ENCODE measurements around the gene SMIM26. TPM values are rescaled to one million over a fixed set of nuclear protein-coding genes. Genes with fewer than 3 reads are reported as not detected.

Gene SMIM26
- total and polyA plus RNA-seq, 2 of the 13 experiments (the other 11 are each of a cell fraction or from before 2014, with no cell fraction given): 214 to 249 TPM

DNA sequence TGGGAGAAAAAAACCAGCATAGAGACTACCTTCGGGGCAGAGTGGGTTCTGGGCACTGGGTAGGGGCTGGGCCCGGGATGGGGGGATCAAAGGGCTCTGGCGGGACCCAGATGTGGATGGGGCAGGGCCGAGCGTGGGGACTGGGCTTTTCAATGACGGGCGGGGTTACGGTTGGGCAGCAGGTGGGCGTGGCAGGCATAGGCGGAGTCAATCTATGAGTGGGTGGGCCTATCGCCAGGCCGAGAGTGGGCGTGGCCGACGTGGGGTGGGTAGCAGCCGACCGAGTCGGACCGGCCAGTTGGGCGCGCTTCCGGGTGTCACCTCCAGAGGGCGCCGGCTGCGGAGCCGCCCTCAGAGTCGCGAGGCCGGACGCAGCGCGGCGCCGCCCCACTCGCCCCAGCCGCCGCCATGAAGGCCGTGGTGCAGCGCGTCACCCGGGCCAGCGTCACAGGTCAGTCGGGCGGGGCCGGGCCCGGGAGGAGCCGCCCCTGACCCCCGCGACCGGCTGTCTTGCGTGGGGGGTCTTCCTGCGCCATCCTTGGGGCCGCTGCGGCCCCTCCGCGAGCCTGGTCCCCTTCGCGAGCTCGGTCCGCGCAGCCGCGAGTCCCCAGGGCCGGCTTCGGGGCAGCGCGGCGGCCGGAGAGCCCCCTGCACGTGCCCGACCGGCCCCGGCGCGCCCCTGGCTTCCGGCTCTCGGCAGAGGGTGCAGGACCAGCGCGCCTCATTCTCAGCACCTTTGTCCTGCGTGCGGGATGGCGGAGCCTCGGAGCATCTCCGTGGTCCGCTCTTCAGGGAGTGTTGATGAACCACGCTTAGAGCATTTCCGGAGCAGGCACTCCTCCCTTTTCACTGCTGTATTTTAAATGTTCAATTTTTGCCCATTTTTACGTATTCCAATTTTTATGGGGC lies 20.7 kb downstream of the SMIM26 start, which contains the start of gene DTD1 (continued):
- TF ChIP-seq, protein P1, sequence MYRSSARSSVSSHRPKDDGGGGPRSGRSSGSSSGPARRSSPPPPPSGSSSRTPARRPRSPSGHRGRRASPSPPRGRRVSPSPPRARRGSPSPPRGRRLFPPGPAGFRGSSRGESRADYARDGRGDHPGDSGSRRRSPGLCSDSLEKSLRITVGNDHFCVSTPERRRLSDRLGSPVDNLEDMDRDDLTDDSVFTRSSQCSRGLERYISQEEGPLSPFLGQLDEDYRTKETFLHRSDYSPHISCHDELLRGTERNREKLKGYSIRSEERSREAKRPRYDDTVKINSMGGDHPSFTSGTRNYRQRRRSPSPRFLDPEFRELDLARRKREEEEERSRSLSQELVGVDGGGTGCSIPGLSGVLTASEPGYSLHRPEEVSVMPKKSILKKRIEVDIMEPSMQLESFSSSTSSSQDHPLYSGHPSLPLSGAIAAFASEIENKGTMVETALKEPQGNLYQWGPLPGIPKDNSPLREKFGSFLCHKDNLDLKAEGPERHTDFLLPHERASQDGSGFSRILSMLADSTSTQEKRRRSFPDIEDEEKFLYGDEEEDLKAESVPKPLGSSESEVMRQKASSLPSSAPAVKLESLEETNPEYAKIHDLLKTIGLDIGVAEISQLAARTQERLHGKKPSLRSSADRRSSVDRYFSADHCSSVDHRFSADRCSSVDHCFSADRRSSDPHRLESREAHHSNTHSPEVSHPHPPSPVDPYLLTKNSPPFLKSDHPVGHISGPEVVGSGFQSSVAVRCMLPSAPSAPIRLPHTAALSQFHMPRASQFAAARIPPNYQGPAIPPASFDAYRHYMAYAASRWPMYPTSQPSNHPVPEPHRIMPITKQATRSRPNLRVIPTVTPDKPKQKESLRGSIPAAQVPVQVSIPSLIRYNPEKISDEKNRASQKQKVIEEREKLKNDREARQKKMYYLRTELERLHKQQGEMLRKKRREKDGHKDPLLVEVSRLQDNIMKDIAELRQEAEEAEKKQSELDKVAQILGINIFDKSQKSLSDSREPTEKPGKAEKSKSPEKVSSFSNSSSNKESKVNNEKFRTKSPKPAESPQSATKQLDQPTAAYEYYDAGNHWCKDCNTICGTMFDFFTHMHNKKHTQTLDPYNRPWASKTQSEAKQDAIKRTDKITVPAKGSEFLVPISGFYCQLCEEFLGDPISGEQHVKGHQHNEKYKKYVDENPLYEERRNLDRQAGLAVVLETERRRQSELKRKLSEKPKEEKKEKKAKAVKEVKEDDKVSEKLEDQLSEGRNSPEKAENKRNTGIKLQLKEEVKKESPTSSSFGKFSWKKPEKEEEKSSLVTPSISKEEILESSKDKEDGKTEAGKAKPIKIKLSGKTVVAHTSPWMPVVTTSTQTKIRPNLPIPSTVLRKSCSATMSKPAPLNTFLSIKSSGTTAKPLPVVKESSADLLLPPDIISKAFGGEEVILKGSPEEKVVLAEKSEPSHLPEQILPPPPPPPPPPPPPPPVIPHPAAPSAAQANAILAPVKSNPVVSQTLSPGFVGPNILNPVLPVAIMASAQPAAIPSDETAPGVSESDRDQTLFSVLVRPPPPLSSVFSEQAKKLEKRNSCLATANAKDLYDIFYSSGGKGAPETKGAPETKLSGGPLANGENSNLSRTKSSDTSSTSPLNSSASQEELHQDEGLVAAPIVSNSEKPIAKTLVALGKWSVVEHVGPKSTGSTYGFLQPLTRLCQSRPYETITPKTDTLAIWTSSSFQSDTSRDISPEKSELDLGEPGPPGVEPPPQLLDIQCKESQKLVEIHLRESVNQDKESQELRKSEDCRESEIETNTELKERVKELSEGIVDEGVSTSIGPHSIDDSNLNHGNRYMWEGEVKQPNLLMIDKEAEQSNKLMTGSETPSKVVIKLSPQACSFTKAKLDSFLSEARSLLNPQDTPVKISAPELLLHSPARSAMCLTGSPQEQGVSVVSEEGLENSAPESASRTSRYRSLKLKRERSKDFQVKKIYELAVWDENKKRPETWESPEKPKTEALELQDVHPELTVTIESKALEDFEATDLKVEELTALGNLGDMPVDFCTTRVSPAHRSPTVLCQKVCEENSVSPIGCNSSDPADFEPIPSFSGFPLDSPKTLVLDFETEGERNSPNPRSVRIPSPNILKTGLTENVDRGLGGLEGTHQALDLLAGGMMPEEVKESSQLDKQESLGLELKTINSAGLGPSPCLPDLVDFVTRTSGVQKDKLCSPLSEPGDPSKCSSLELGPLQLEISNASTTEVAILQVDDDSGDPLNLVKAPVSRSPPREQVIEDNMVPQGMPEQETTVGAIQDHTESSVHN (CRISPR knock-in tag; IDR thresholded peaks at IDR 0.05): peak; percentile 83; the same call in 1 of the 2 replicates
- TF ChIP-seq ZNF790 (CRISPR knock-in tag; IDR thresholded peaks at IDR 0.05; ENCODE audit: borderline replicate concordance) (no peak), NFYB (CRISPR knock-in tag; IDR thresholded peaks at IDR 0.05) (peak; percentile 56; the same call in 1 of the 2 replicates), KLF16 (CRISPR knock-in tag; IDR thresholded peaks at IDR 0.05) (peak in 1 of 2 experiments; percentile 78; a peak in 2 of 4 replicates), STAT5B (CRISPR knock-in tag; IDR thresholded peaks at IDR 0.05) (no peak), ZSCAN12 (CRISPR knock-in tag; IDR thresholded peaks at IDR 0.05) (peak; percentile 72), MED8 (CRISPR knock-in tag; IDR thresholded peaks at IDR 0.05; ENCODE audit: insufficient replicate concordance) (no peak), ZNF160 (CRISPR knock-in tag; IDR thresholded peaks at IDR 0.05) (peak; percentile 77; the same call in 1 of the 2 replicates), ZNF589 (CRISPR knock-in tag; conservative IDR thresholded peaks at IDR 0.05) (no peak), ZSCAN25 (CRISPR knock-in tag; IDR thresholded peaks at IDR 0.05) (peak; percentile 53)
- TF ChIP-seq, protein P2, sequence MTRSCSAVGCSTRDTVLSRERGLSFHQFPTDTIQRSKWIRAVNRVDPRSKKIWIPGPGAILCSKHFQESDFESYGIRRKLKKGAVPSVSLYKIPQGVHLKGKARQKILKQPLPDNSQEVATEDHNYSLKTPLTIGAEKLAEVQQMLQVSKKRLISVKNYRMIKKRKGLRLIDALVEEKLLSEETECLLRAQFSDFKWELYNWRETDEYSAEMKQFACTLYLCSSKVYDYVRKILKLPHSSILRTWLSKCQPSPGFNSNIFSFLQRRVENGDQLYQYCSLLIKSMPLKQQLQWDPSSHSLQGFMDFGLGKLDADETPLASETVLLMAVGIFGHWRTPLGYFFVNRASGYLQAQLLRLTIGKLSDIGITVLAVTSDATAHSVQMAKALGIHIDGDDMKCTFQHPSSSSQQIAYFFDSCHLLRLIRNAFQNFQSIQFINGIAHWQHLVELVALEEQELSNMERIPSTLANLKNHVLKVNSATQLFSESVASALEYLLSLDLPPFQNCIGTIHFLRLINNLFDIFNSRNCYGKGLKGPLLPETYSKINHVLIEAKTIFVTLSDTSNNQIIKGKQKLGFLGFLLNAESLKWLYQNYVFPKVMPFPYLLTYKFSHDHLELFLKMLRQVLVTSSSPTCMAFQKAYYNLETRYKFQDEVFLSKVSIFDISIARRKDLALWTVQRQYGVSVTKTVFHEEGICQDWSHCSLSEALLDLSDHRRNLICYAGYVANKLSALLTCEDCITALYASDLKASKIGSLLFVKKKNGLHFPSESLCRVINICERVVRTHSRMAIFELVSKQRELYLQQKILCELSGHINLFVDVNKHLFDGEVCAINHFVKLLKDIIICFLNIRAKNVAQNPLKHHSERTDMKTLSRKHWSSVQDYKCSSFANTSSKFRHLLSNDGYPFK (CRISPR knock-in tag; IDR thresholded peaks at IDR 0.05; ENCODE audit: borderline replicate concordance): no peak
- TF ChIP-seq, protein P3, sequence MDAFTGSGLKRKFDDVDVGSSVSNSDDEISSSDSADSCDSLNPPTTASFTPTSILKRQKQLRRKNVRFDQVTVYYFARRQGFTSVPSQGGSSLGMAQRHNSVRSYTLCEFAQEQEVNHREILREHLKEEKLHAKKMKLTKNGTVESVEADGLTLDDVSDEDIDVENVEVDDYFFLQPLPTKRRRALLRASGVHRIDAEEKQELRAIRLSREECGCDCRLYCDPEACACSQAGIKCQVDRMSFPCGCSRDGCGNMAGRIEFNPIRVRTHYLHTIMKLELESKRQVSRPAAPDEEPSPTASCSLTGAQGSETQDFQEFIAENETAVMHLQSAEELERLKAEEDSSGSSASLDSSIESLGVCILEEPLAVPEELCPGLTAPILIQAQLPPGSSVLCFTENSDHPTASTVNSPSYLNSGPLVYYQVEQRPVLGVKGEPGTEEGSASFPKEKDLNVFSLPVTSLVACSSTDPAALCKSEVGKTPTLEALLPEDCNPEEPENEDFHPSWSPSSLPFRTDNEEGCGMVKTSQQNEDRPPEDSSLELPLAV (CRISPR knock-in tag; conservative IDR thresholded peaks at IDR 0.05; ENCODE audit: low read depth): no peak
- TF ChIP-seq, protein P4, sequence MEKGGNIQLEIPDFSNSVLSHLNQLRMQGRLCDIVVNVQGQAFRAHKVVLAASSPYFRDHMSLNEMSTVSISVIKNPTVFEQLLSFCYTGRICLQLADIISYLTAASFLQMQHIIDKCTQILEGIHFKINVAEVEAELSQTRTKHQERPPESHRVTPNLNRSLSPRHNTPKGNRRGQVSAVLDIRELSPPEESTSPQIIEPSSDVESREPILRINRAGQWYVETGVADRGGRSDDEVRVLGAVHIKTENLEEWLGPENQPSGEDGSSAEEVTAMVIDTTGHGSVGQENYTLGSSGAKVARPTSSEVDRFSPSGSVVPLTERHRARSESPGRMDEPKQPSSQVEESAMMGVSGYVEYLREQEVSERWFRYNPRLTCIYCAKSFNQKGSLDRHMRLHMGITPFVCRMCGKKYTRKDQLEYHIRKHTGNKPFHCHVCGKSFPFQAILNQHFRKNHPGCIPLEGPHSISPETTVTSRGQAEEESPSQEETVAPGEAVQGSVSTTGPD (CRISPR knock-in tag; IDR thresholded peaks at IDR 0.05): no peak

All from HepG2 (cell line).